ENCODE data around the gene SNX33.
A peak's percentile ranks its signal among the peaks of the same experiment; 100 is the strongest.
"Not testable (repeated sequence)": the region's sequence is repeated elsewhere in the genome, so short reads cannot be mapped to it uniquely, and the experiment has no call there.

SNX33 gene

GRCh38 chr15:75694241-75695182 lies 46.8 kb downstream of the SNX33 start:
- DNase-seq (ENCODE audit: low read depth): peak; percentile 95
- no peak overlapping the region for H3K4me3 ChIP-seq (ENCODE audit: low read depth, low read length)

- H3K4me3 ChIP-seq (ENCODE audit: low read depth, low read length): no peak overlapping the region
- no peak for DNase-seq (ENCODE audit: low read depth)
Observed at GRCh38 chr15:75695220-75695619, 47.5 kb downstream of the SNX33 start.

- H3K4me3 ChIP-seq (ENCODE audit: low read depth, low read length): no peak overlapping the region
- DNase-seq (ENCODE audit: low read depth): no peak
Observed at GRCh38 chr15:75695634-75696310, 48.1 kb downstream of the SNX33 start.

- no peak overlapping the region for H3K4me3 ChIP-seq (ENCODE audit: low read depth, low read length)
- no peak for DNase-seq (ENCODE audit: low read depth)
Observed at GRCh38 chr15:75696311-75696720, 48.6 kb downstream of the SNX33 start.

- no peak overlapping the region for H3K4me3 ChIP-seq (ENCODE audit: low read depth, low read length)
Observed at GRCh38 chr15:75696854-75697259, 49.1 kb downstream of the SNX33 start.

GRCh38 chr15:75697523-75697922 lies 49.8 kb downstream of the SNX33 start:
- no peak overlapping the region for H3K4me3 ChIP-seq (ENCODE audit: low read depth, low read length)
- no peak for DNase-seq (ENCODE audit: low read depth)

More at GRCh38 chr15:75696854-75697259, 49.1 kb downstream of the SNX33 start:
- no peak for DNase-seq (ENCODE audit: low read depth)

GRCh38 chr15:75697974-75698747 lies 50.4 kb downstream of the SNX33 start:
- not testable (repeated sequence) for DNase-seq (ENCODE audit: low read depth); H3K4me3 ChIP-seq (ENCODE audit: low read depth, low read length)

GRCh38 chr15:75699517-75699916 lies 51.8 kb downstream of the SNX33 start:
- H3K4me3 ChIP-seq (ENCODE audit: low read depth, low read length); DNase-seq (ENCODE audit: low read depth): not testable (repeated sequence)

- not testable (repeated sequence) for H3K4me3 ChIP-seq (ENCODE audit: low read depth, low read length)
- peak; percentile 44 for DNase-seq (ENCODE audit: low read depth)
Observed at GRCh38 chr15:75699961-75700874, 52.5 kb downstream of the SNX33 start.

GRCh38 chr15:75701071-75702003 lies 53.6 kb downstream of the SNX33 start:
- H3K4me3 ChIP-seq (ENCODE audit: low read depth, low read length); DNase-seq (ENCODE audit: low read depth): not testable (repeated sequence)

GRCh38 chr15:75702436-75702835 lies 54.7 kb downstream of the SNX33 start:
- no peak for DNase-seq (ENCODE audit: low read depth)
- H3K4me3 ChIP-seq (ENCODE audit: low read depth, low read length): no peak overlapping the region

- not testable (repeated sequence) for H3K4me3 ChIP-seq (ENCODE audit: low read depth, low read length); DNase-seq (ENCODE audit: low read depth)
Observed at GRCh38 chr15:75703440-75704262, 55.9 kb downstream of the SNX33 start.

- no peak for DNase-seq (ENCODE audit: low read depth)
- H3K4me3 ChIP-seq (ENCODE audit: low read depth, low read length): no peak overlapping the region
Observed at GRCh38 chr15:75704263-75704615, 56.5 kb downstream of the SNX33 start.

GRCh38 chr15:75704618-75705017 lies 56.9 kb downstream of the SNX33 start:
- no peak overlapping the region for H3K4me3 ChIP-seq (ENCODE audit: low read depth, low read length)
- DNase-seq (ENCODE audit: low read depth): no peak

GRCh38 chr15:75705375-75705774 lies 57.7 kb downstream of the SNX33 start:
- not testable (repeated sequence) for DNase-seq (ENCODE audit: low read depth); H3K4me3 ChIP-seq (ENCODE audit: low read depth, low read length)

GRCh38 chr15:75705854-75706681 lies 58.4 kb downstream of the SNX33 start:
- H3K4me3 ChIP-seq (ENCODE audit: low read depth, low read length): no peak overlapping the region
- DNase-seq (ENCODE audit: low read depth): no peak
